CD4-positive, alpha-beta T cell treated with Interleukin-6 at 100 ng/mL for 8 hours (primary cell): ENCODE results near the gene USP48.
A peak's percentile ranks its signal among the peaks of the same experiment; 100 is the strongest.
"Not testable (repeated sequence)": the region's sequence is repeated elsewhere in the genome, so short reads cannot be mapped to it uniquely, and the experiment has no call there.

ENCODE experiments used
- DNase-seq: peaks from one replicate; pipeline ENCODE4 v3.0.0-alpha.2; 2020; ENCODE audit warnings: mixed read lengths, low spot score

The USP48 gene

DNA sequence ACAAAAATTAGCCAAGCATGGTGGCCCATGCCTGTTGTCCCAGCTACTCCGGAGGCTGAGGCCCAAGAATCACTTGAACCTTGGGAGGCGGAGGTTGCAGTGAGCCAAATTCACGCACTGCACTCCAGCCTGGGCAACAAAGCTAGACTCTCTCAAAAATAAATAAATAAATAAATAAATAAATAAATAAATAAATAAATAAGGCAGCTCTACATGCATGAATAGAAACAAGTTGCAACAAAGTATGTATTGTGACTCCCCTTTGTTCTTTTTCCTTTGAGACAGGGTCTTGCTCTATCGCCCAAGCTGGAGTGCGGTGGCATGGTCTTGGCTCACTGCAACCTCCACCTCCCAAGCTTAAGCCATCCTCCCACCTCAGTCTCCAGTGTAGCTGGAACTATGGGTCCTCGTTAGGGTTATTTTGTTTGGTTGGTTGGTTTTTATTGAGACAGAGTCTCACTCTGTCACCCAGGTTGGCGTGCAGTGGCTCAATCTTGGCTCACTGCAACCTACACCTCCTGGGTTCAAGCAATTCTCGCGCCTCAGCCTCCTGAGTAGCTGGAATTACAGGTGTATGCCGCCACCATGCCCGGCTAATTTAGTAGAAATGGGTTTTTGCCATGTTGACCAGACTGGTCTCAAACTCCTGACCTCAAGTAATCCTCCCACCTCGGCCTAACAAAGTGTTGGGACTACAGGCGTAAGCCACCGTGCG is 8.0 kb downstream of the USP48 start:
- DNase-seq: no peak

DNA sequence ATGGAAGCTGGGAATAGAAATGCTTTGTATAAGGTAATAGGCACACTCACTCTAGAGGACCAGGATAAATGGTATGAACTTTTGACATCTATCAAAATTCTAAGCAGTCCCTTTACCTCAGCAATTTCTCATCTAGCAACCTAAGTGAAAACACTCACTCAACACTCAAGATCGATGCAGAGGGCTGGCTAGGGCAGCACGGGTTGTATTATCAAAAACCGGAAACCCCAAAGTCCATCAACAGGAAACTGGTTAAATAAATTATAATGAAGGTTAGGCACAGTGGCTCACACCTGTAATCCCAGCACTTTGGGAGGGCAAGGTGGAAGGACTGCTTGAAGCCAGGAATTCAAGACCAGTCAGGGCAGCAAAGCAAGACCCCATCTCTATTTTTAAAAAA is 9.4 kb downstream of the USP48 start:
- DNase-seq: peak; percentile 17

DNA sequence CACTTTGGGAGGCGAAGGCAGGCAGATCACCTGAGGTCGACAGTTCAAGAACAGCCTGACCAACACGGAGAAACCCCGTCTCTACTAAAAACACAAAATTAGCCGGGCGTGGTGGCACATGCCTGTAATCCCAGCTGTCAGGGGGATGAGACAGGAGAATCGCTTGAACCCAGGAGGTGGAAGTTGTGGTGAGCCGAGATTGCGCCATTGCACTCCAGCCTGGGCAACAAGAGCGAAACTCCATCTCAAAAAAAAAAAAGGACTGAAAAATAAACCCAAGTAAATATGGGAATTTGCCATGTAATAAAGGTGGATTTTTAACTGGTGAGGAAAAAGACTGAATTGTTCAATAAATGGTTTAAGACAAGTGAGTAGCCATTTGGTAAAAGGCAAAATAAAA is 11.3 kb downstream of the USP48 start:
- DNase-seq: not testable (repeated sequence)

- not testable (repeated sequence) for DNase-seq
Measured at GRCh38 chr1:21770602-21771001, 12.3 kb downstream of the USP48 start.

DNA sequence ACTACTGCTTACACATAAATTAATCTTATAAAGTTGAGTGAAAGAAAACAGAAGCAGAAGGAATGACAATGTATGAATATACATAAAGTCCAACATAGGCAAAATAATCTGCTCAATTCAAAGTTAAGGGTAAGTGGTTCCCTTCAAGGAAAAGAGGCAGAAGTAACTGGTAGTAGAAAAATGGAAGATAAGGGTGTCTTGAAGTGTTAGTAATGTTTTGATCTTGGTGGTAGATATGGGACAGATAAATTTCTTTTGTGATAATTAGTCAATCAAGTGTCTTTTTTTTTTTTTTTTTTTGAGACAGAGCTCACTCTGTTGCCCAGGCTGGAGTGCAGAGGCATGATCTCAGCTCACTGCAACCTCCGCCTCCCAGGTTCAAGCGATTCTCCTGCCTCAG is 12.7 kb downstream of the USP48 start:
- DNase-seq: no peak

DNA sequence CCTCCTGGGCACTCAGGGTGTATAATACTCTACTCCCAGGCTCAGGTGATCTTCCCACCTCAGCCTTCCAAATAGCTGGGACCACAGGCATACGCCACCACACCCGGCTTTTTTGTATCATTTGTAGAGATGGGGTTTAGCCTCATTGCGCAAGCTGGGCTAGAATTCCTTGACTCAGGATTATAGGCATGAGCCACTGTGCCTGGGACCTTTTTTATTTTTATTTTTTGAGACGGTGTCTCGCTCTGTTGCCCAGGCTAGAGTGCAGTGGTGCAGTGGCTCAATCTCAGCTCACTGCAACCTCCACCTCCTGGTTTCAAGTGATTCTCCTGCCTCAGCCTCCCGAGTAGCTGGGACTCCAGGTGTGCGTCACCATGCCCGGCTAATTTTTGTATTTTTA is 15.8 kb downstream of the USP48 start:
- DNase-seq: not testable (repeated sequence)

DNA sequence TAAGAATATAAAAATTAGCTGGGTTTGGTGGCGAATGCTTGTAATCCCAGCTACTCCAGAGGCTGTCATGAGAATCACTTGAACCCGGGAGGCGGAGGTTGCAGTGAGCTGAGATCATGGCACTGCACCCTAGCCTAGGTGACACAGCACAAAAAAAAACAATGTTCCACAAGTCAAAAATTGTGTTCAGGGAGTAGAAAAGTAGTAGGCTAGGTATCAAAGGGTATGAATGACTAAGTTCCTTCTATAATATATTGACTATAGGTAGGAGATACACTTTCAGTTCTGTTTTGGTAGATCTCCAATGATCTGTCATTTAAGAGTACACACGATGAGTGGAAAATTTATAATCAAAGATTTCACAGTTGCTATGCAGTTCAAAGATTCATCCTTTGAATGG is 16.7 kb downstream of the USP48 start:
- no peak for DNase-seq

DNA sequence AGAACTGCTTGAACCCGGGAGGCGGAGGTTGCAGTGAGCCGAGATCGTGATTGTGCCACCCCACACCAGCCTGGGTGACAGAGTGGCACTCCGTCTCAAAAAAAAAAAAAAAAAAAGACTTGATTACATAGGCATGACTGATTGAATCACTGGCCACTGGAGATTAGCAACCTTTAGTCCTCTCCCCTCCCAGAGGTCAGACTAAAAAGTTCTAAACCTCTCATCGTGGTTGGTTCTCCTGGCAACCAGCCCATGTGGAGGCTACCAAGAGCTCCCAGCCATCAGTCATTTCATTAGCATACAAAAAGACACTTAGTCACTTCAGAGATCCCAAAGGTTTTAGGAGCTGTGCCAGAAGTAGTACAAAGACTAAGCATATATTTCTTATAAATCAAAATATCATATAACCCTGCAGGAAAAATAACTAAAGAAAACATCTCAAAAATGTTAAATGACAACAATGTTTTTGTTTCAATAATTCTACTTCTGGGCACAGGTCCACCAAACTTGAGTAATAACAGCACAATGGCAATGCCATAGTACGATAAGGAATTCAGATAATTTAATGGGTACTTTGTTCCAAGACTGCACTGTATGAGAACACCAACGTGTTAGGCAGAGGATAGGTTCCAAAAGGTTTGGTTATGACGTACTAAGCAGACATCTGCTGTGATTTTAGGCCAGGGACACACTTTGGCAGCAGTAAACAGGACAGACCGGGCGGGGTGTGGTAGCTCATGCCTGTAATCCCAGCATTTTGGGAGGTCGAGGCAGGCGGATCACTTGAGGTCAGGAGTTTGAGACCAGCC is 18.1 kb downstream of the USP48 start:
- no peak for DNase-seq

DNA sequence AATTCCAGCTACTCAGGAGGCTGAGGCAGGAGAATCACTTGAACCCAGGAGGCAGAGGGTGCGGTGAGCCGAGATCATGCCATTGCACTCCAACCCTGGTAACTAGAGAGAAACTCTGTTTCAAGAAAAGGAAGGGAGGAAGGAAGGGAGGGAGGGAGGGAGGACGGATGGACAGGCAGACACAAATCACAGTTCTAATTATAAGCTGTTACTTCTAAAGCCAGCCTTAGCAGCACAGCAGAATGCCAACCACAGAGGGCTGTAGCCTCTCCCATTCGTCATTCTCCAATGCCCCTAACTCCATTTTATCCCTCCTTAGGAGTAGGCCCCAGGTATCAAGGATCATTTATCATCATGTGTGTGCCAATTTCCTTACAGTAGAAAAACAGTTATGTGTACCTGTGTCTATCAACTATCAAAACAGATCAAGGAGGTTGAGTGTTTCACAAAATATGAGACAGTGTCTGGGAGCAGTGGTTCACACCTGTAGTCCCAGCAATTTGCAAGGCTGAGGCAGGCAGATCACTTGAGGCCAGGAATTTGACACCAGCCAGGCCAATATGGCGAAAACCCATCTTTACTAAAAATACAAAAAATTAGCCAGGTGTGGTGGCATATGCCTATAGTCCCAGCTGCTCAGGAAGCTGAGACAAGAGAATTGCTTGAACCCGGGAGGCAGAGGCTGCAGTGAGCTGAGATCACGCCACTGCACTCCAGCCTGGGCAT is 19.1 kb downstream of the USP48 start:
- no peak for DNase-seq

GRCh38 chr1:21763236-21763635 is 19.7 kb downstream of the USP48 start:
- DNase-seq: no peak

DNA sequence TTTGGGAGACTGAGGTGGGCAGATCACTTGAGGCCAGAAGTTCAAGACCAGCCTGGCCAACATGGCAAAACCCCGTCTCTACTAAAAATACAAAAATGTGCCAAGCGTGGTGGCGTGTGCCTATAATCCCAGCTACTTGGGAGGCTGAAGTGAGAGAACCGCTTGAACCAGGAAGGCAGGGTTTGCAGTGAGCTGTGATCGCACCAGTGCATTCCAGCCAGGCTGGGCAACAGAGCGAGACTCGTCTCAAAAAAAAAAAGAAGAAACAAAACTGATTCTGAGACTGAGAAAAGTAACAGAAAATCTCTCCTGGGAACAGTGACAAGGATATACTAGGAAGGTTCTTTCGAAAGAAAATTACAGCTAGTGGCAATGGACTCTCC is 20.9 kb downstream of the USP48 start:
- no peak for DNase-seq

- no peak for DNase-seq
Measured at GRCh38 chr1:21761052-21761451, 21.9 kb downstream of the USP48 start.

- DNase-seq: no peak
Measured at GRCh38 chr1:21759818-21760217, 23.1 kb downstream of the USP48 start.

GRCh38 chr1:21759182-21759581 is 23.8 kb downstream of the USP48 start:
- no peak for DNase-seq

GRCh38 chr1:21758614-21759013 is 24.3 kb downstream of the USP48 start:
- DNase-seq: no peak

GRCh38 chr1:21756393-21757089 is 26.4 kb downstream of the USP48 start:
- DNase-seq: no peak

- no peak for DNase-seq
Measured at GRCh38 chr1:21755067-21755466, 27.9 kb downstream of the USP48 start.

DNA sequence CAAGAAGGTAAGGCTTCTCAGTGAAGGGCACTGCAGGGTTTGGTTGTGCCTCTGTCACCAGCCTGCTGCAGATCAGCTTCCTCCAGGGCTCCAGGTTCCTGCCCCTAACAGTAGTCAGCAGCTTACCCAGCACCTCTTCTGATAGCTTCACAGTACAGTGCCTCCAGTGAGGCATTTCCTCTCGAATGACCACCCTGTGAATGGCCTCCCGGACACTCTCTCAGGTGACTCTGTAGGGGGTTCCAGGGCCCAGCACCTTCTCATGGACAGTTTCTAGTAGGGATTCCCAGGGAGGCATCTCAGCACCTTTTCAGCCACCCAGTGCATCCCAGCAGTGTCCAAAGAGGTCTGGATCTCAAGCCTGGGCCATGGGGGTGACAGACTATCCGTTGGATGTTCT is 28.4 kb downstream of the USP48 start:
- no peak for DNase-seq

DNA sequence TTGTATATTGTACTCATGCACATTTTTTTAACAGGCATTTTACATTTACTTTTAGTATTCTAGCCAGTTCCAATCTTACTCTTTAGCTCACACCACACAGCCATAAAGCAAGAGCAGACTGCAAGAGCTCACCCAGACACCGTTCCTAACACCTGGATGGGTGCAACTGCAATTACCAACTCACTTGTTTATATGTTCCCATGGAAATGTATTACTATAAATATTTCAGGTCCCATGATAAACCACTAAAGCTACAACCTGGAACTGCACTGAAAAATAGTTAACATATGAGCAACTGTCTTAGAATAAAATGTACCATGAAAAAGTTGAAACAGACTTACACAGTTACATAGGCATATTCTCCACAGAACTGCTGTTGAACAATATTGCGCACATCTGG is 30.8 kb downstream of the USP48 start:
- DNase-seq: no peak

DNA sequence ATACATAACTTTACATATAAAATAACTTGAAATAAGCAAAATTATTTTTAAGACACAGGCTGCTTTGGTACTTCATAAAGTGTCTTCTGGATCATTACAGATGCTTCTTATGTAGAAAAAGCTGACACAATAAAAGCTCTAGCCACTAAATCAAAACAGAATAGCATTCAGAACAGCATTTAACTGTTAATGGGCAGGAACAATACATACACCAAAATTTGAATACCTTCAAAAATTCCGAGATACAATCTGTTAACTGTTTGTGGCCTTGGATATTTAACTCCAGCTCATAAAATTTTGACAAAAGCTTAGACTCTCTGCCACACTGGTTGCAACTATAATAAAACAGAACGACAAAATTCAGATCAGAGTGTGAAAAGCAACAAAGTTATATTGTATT is 31.7 kb downstream of the USP48 start:
- DNase-seq: no peak

GRCh38 chr1:21750841-21751240 is 32.1 kb downstream of the USP48 start:
- no peak for DNase-seq

DNA sequence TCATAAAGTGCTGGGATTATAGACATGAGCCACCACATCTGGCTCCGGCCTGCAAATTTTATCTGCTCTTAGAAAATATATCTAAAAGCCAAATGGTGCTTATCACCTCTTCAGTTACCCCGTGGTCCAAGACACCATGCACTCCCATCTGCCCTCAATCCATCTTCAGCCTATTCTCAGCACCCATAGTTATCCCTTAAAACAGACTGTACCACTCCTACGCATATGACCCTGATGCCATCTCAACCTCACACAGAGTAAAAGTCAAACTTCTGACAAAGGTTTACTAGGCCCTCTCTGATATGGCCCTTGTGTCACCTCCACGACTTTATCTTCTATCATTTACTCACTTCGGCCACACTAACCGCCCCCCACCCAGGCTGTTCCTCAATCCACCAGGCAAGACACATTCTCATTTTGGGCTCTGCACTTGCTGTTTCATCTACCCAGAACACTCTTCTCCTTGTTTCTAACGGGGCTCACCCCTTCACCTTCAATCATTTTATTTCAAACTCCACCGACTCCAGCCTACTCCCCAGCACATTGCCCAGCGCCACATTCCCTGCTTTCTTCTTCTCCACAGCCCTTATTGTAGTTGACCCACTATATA is 33.0 kb downstream of the USP48 start:
- no peak for DNase-seq
